HG03039 (cell line): ENCODE data around the gene EP400.
"Not testable (repeated sequence)": the region's sequence is repeated elsewhere in the genome, so short reads cannot be mapped to it uniquely, and the experiment has no call there.

Experiments used
- ATAC-seq: cut with Tn5 transposase; IDR thresholded peaks from one replicate; pipeline ENCODE4 v1.9.1; 2021; ENCODE audit warnings: mild to moderate bottlenecking, moderate library complexity; ENCODE audit not compliant: unreplicated experiment

Gene EP400

GRCh38 chr12:132043216-132043615 lies 93.5 kb downstream of the EP400 start:
- no peak for ATAC-seq

- ATAC-seq = no peak
These were observed 94.2 kb downstream of the EP400 start for GRCh38 chr12:132043770-132044467.

- no peak for ATAC-seq
These were observed 95.1 kb downstream of the EP400 start for GRCh38 chr12:132044661-132045412.

- ATAC-seq = no peak
These were observed 96.0 kb downstream of the EP400 start for GRCh38 chr12:132045751-132046150.

- no peak for ATAC-seq
These were observed 96.8 kb downstream of the EP400 start for GRCh38 chr12:132046561-132046960.

- ATAC-seq = not testable (repeated sequence)
These were observed 97.9 kb downstream of the EP400 start for GRCh38 chr12:132047630-132048029.

GRCh38 chr12:132049442-132049841 lies 99.7 kb downstream of the EP400 start:
- ATAC-seq = no peak

- no peak for ATAC-seq
These were observed 100.1 kb downstream of the EP400 start for GRCh38 chr12:132049876-132050275.

- ATAC-seq = not testable (repeated sequence)
These were observed 102.0 kb downstream of the EP400 start for GRCh38 chr12:132051718-132052117.

GRCh38 chr12:132052196-132052932 lies 102.6 kb downstream of the EP400 start:
- ATAC-seq = no peak

- no peak for ATAC-seq
These were observed 103.9 kb downstream of the EP400 start for GRCh38 chr12:132053338-132054330.

- no peak for ATAC-seq
These were observed 105.2 kb downstream of the EP400 start for GRCh38 chr12:132054983-132055382.

GRCh38 chr12:132055535-132056096 lies 105.9 kb downstream of the EP400 start:
- no peak for ATAC-seq

GRCh38 chr12:132056320-132056719 lies 106.6 kb downstream of the EP400 start:
- ATAC-seq = no peak

- ATAC-seq = no peak
These were observed 107.2 kb downstream of the EP400 start for GRCh38 chr12:132056951-132057350.

- ATAC-seq = no peak
These were observed 107.9 kb downstream of the EP400 start for GRCh38 chr12:132057691-132058090.

GRCh38 chr12:132061197-132061596 lies 111.5 kb downstream of the EP400 start:
- ATAC-seq = no peak

- no peak for ATAC-seq
These were observed 112.1 kb downstream of the EP400 start for GRCh38 chr12:132061641-132062430.

GRCh38 chr12:132062481-132062880 lies 112.7 kb downstream of the EP400 start:
- ATAC-seq = no peak
